ENCODE results near the gene PLEKHM2.

PLEKHM2 gene

GRCh38 chr1:15744122-15744679 lies 60.1 kb downstream of the PLEKHM2 start:
- no peak for DNase-seq

- no peak for DNase-seq
Measured at GRCh38 chr1:15747378-15747777, 63.3 kb downstream of the PLEKHM2 start.

- DNase-seq, result no peak
Measured at GRCh38 chr1:15748264-15748663, 64.1 kb downstream of the PLEKHM2 start.

- no peak for DNase-seq
Measured at GRCh38 chr1:15748690-15749398, 64.7 kb downstream of the PLEKHM2 start.

- no peak for DNase-seq
Measured at GRCh38 chr1:15749399-15750291, 65.5 kb downstream of the PLEKHM2 start.

GRCh38 chr1:15750924-15751323 lies 66.8 kb downstream of the PLEKHM2 start:
- DNase-seq, result no peak

- DNase-seq, result no peak
Measured at GRCh38 chr1:15751717-15752116, 67.6 kb downstream of the PLEKHM2 start.

GRCh38 chr1:15753776-15754175 lies 69.7 kb downstream of the PLEKHM2 start:
- no peak for DNase-seq

- no peak for DNase-seq
Measured at GRCh38 chr1:15755021-15755645, 71.0 kb downstream of the PLEKHM2 start.

GRCh38 chr1:15755646-15756040 lies 71.5 kb downstream of the PLEKHM2 start:
- no peak for DNase-seq

- no peak for DNase-seq
Measured at GRCh38 chr1:15756143-15757015, 72.3 kb downstream of the PLEKHM2 start.

GRCh38 chr1:15757016-15757543 lies 73.0 kb downstream of the PLEKHM2 start:
- no peak for DNase-seq

GRCh38 chr1:15757575-15758342 lies 73.6 kb downstream of the PLEKHM2 start:
- DNase-seq, result no peak

- DNase-seq, result no peak
Measured at GRCh38 chr1:15758343-15758931, 74.3 kb downstream of the PLEKHM2 start, which contains the start of gene FBLIM1. Gene FBLIM1, plus strand, starts transcription at chr1:15758795. Its CDS starts 6,189 bp downstream, at chr1:15764984.

GRCh38 chr1:15758953-15759661 lies 75.0 kb downstream of the PLEKHM2 start:
- DNase-seq, result no peak

- DNase-seq, result no peak
Measured at GRCh38 chr1:15760520-15761211, 76.5 kb downstream of the PLEKHM2 start.

GRCh38 chr1:15761366-15762128 lies 77.4 kb downstream of the PLEKHM2 start:
- no peak for DNase-seq

GRCh38 chr1:15762546-15762945 lies 78.4 kb downstream of the PLEKHM2 start:
- DNase-seq, result no peak
